NCI-H82 treated with DMSO at 0.1 percent for 48 hours (cell line): ENCODE results near the gene FAT3.

Experiments
- DNase-seq: peaks from one replicate; lab custom pipeline; 2025; ENCODE audit not compliant: unreplicated experiment; lab: John Stamatoyannopoulos, UW

The FAT3 gene

GRCh38 chr11:92227230-92227814, 2.7 kb downstream of the FAT3 start:
- DNase-seq = no peak

- no peak for DNase-seq
Observed at GRCh38 chr11:92227959-92228935, 3.6 kb downstream of the FAT3 start.

GRCh38 chr11:92236856-92237255, 12.2 kb downstream of the FAT3 start:
- DNase-seq = no peak

GRCh38 chr11:92240916-92241315, 16.3 kb downstream of the FAT3 start:
- DNase-seq = no peak

GRCh38 chr11:92245700-92246271, 21.2 kb downstream of the FAT3 start:
- no peak for DNase-seq

- no peak for DNase-seq
Observed at GRCh38 chr11:92246630-92247029, 22.0 kb downstream of the FAT3 start.

GRCh38 chr11:92249156-92249753, 24.6 kb downstream of the FAT3 start:
- DNase-seq = no peak

- DNase-seq = no peak
Observed at GRCh38 chr11:92251980-92252379, 27.4 kb downstream of the FAT3 start.

GRCh38 chr11:92253421-92253820, 28.8 kb downstream of the FAT3 start:
- DNase-seq = no peak

- DNase-seq = no peak
Observed at GRCh38 chr11:92253945-92254344, 29.3 kb downstream of the FAT3 start.

- no peak for DNase-seq
Observed at GRCh38 chr11:92257536-92257935, 32.9 kb downstream of the FAT3 start.

- no peak for DNase-seq
Observed at GRCh38 chr11:92259861-92260260, 35.2 kb downstream of the FAT3 start.

GRCh38 chr11:92264350-92264749, 39.7 kb downstream of the FAT3 start:
- DNase-seq = no peak

- no peak for DNase-seq
Observed at GRCh38 chr11:92266806-92267205, 42.2 kb downstream of the FAT3 start.

- DNase-seq = no peak
Observed at GRCh38 chr11:92267278-92267677, 42.7 kb downstream of the FAT3 start.

GRCh38 chr11:92267968-92268367, 43.4 kb downstream of the FAT3 start:
- no peak for DNase-seq

- no peak for DNase-seq
Observed at GRCh38 chr11:92268546-92268945, 43.9 kb downstream of the FAT3 start.

- no peak for DNase-seq
Observed at GRCh38 chr11:92269021-92269420, 44.4 kb downstream of the FAT3 start.

GRCh38 chr11:92269841-92270240, 45.2 kb downstream of the FAT3 start:
- DNase-seq = no peak

GRCh38 chr11:92272651-92273050, 48.0 kb downstream of the FAT3 start:
- DNase-seq = no peak
